ENCODE results near the gene CRYBG1.
"Not testable (repeated sequence)": the region's sequence is repeated elsewhere in the genome, so short reads cannot be mapped to it uniquely, and the experiment has no call there.

CRYBG1 gene

DNA sequence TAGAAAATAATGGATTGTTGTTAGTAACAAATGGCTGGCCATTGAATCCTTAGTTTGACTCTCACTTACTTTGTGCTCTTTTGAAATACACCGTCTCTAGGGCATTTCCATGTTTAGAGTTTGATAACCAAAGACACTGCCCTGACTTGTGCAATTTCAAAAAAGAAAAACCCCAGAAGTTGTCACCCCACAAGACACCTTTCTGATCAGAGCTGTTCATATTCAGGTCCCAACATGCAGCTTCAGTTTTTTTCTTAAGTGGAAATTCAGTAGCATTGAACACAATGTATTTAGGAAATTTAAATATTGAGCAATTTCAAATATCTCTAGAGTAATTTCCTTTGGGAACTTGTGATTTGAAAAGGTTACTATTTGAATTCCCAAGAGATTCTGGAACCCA, 19.4 kb downstream of the CRYBG1 start:
- DNase-seq = no peak

DNA sequence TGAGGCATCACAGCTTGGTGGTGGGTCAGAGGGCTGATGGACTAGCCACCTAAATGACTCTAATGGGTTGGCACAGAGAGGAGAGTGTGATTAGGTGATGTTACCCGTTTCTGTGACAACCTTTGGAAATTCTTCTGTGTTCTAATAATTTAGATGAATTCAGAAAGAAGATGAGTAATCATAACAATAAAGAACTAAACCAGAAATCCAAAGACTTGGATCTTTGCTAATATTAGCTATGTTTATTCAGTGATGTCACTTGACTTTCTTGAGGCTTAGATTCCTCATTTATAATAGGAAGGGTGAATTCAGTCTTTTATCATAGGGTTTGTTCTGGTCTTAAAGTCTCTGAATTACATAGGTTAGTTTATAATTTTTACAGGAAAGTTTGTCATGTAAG, 19.9 kb downstream of the CRYBG1 start:
- DNase-seq = no peak

DNA sequence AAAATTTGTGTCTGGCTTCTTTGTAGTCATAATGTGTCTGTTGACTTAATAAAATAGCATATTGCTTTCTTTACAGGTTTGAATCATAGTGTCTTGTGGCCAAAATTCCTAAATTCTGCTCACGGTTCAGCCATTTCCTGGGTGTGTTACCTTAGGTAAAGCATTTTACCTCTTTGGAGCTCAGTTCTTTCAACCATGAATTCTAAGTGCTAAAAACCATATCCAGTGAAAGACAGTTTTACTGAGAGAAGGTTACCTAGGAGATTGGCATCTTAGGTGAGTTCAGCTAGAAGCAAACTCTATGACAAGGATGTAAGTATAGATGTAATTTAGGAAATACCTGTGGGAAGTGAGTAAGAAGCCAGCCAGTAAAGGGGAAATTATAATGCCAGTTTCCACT, 20.7 kb downstream of the CRYBG1 start:
- DNase-seq = no peak

DNA sequence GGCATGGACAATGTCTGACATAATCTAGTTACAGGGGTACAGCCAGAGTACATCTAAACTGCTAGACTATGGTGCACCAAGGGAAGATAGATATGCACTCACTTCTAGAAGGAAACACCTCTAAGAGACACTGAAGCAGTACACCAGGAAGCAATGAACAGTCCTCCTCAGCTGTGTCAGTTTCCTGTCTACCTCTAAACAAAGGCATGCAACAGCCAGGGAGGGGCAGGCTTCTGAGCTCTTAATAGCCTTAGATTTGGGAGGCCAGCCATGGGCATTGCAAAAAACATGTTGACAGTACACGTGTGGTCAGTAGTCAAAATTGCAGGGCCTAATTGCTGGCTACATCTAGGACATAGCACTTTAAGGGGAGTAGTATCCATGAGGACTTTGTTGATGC, 21.4 kb downstream of the CRYBG1 start:
- DNase-seq = no peak

DNA sequence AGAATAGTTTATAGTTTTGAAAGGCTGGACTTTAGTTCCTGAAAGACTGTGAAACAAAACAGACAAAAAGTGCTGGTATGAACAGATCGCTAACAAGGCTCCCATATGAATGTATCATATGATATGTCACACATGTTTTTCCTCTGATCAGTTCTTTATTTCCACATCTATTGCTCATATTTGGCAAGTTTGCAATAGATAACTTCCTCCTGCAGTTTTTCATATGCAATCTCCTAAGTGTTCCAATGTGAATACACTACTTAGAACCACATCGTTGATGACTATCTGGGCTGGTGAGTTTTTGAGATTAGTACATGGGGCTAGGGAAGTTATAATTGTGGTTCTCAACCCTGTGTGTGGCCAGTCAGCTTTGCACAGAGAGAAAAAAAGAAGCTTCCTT, 23.1 kb downstream of the CRYBG1 start:
- DNase-seq = no peak

DNA sequence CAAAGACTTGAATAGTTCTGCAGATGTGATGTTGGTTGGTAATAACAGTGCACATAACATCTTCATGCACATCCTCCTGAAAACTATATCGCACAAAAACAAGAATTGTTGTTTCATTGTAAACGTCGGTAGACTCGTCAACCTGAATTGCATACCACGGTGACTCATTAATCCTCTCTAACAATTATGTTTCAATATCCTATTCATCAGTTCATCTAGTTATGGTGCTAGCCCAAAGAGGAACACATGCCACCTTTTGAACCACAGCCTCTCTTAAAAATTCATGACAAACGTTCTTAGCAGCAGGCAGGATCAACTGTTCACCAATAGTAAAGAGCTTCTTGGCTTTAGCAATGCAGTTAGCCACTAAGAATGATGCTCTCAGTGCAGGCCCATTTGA, 25.0 kb downstream of the CRYBG1 start:
- no peak for DNase-seq

DNA sequence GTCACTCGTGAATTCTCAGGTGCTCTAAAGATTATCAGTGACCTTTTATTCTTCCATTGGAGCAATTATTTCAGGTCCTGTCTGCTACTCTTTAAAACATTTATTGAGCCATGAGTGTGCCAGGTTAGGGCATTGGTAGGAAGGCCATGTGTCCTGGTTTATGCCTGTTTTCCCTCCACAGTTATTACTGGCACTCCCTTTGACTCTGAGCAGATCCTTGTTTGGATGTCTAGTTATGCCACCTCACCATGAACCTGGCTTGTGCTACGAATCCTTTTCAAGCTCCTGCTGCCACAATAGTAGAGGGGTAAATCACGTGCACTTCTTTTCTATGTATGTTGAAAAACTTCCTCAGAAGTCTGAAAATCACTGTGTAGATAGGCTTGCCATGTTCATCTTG, 27.4 kb downstream of the CRYBG1 start:
- no peak for DNase-seq

DNA sequence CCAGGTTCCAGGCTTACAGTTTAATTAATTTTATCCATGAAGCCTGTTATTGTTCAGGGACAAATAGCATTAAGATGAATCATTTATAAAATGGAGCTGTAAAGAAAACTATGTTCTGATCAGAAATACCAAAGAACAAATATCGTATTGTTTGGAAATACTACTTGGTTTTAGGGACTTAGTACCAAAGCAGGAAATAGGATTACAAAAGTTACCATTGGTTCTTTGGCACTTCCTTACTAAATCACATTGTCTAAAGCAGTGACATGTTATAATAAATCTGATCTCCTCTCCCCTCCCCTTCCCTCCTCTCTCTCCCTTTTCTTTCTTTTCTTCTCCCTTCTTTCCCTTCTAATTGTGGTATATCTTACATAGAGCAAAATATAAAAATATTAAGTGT, 29.6 kb downstream of the CRYBG1 start:
- no peak for DNase-seq

DNA sequence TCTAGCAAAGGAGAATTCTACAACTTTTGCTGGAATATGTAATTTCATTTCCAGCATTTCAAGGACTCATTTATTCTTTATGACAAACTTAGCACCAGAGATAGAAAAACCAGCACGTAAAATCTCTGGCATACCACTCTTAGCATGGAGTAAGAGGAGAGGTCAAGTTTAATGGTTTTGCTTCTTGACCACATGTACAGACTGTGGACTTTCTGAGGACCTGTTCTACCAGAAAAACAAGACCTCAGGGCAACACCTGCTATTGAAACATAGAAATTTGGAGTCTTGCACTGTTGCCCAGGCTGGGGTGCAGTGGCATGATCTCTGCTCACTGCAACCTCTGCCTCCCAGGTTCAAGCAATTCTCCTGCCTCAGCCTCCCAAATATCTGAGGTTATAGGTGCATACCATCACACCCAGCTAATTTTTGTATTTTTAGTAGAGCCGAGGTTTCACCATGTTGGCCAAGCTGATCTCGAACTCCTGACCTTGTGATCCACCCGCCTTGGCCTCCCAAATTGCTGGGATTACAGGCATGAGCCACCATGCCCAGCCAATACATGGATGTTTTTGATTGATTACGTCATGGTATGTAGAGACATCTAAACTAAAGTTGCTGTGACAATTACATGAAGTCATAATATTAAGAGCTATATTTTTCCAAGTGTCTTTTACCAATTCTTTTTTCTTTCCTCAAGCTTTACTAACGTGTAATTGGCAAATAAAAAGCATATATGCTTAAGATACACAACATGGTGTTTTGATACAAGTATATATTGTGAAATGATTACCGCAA, 36.1 kb downstream of the CRYBG1 start:
- DNase-seq = no peak

DNA sequence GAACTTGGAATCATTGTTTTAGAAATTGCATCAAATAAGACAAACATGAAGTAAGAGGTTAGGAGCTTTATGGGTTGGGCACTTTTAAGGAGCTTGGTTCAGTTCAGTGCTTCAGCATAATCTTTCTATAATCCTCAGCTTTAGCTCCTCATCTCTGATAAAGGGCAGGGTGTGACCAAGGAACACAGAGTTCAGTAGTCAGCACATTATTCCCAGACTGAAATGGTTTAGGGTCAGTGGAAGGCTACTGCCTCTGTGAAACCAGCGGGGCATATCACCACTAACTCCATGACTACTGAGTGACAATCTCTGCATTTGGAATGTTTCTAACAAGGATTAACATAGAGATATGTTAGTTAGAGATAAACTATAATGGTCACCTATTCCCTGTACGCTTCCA, 36.9 kb downstream of the CRYBG1 start:
- DNase-seq = no peak

DNA sequence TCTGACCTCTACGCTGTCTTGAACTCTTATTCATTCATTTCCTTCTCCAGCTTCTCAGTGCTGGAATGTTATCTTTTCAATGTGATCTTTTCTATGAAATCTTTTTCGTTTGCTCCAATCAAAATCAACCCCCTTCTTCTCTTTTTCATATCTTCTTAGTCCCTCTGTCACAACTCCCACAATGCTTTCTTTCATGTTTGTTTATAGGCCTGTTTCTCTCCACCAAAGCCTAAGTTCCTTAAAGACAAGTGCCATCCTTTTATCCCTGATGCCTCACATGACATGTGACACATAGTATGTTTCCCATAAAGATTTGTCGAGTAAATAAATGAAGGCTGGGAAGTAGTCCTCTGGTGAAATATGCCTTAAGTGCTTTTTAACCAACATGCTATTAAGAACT, 38.1 kb downstream of the CRYBG1 start:
- no peak for DNase-seq

DNA sequence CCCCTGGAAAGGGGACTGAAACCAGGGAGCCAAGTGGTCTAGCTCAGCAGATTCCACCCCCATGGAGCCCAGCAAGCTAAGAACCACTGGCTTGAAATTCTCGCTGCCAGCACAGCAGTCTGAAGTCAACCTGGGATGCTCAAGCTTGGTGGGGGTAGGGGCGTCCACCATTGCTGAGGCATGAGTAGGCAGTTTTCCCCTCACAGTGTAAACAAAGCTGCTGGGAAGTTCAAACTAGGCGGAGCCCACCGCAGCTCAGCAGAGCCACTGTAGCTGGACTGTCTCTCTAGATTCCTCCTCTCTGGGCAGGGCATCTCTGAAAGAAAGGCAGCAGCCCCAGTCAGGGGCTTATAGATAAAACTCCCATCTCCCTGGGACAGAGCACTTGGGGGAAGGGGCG, 44.5 kb downstream of the CRYBG1 start:
- not testable (repeated sequence) for DNase-seq

DNA sequence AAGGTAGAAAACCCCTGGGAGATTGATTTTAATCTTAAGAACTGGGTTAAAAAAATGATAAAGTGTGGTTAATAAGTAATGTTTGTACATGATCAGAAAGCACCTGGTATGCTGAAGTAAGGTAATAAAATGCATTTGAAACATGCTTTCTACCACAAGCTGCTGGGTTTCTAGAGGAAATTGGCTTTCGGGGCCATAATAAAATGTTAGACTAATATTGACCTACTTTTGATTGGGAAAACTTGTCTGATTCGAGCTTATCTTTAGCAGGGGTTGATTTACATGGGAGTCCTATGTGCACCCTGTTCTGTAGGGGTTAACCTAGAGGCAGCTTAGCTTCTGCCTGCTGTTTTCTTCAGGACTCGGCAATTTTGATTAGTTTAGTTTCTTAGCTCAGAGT, 50.5 kb downstream of the CRYBG1 start:
- no peak for DNase-seq

DNA sequence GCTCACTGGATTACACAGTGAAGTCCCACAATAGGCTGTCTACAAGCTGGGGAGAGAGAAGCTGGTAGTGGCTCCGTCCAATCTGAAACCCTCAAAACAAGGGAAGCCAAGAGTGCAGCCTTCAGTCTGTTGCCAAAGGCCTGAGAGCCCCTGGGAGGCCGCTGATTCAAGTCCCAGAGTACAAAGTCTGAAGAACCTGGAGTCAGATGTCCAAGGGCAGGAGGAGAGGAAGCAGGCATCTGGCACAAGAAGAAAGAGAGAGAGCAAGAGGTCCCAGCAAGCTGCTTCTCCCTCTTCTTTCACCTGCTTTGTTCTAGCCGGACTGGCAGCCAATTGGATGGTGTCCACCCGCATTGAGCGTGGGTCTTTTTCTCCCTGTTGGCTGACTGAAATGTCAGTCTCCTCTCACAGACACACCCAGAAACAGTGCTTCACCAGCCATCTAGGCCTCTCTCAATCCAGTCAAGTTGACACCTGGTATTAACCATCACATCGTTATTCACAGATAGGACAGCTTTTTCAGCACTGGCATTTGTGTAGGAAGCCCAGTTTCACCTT, 51.2 kb downstream of the CRYBG1 start:
- DNase-seq = no peak

DNA sequence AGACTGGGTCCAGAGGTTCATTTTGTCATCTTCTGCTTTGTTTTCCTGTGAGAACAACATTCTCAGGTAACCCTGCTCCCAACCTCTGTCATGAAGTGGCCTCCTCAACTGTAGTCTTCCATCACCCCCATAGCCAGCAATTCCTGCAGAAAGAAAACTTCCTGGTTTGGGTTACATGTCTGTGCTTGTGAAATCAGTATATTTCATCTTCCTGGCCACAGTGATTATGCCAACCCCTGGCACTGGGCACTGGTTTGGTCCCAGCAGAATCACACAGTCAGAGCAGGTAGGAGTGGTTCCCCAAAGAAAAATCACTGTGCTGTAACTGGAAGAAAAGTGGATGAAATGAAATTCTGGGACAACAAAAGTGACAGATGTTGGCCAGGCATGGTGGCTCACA, 52.5 kb downstream of the CRYBG1 start:
- no peak for DNase-seq

DNA sequence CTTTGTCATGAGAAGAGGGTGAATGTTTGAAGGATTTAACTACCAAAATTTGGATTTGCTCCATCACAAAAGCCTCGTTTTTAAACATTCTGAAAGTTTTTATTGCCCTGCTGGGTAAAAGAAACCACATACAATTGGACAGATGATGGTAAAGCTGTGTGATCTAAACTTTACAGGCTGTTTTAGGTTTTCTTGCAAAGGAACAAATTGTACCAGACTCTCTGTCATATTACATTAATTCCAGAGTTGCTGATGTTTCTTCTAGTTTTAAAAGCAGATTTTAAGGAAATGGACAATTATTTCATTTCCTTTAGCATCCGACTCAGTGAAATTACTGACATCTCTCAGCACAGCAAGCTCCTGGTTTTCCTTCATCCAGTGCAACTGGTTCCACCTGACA, 53.2 kb downstream of the CRYBG1 start:
- DNase-seq = no peak

DNA sequence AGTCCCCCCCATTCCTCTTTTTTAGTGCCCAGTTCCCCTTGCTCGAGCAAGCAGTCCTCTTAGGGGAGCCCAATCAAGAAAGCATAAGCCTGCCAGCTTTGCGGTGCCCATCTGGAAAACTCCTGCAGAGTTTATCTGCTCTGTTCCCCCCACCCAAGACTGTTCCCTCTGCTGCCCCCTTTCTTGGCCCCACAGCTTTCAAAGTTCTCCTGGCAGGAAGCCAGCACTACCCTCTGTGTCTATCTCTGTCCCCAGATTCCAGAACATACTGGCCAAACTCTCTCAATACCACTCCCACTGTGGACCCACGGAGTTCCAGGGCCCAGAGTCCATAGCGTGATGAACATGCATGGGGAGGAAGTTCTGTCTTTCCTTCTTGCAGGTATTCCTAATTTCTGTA, 55.4 kb downstream of the CRYBG1 start:
- no peak for DNase-seq

DNA sequence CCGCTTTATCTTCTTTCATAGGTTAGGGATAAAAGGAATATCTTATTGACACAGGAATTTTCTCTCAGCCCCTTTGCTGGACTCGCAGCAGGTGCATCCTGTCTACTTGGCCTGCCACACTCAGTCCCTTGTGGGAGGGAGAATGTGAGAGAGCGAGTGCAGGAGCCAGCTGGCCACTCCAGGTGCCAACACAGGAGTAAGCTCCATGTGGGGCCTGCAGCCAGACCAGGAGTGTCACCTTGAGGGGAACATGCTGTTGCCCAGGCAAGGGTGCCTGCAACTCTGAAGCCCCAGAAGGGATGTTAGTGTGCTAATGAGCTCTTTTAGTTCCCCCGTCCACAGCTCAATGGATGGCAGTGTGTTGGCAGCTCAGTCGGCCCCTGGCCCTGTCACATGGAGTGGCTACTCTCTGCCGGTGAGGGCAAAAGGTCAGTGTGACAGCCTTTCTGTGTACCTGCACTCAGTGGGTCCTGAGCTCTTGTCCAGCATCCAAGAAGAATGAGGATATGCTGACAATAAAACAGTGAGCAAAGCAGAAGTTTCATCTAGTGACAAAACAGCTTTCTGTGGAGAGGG, 57.1 kb downstream of the CRYBG1 start:
- no peak for DNase-seq

DNA sequence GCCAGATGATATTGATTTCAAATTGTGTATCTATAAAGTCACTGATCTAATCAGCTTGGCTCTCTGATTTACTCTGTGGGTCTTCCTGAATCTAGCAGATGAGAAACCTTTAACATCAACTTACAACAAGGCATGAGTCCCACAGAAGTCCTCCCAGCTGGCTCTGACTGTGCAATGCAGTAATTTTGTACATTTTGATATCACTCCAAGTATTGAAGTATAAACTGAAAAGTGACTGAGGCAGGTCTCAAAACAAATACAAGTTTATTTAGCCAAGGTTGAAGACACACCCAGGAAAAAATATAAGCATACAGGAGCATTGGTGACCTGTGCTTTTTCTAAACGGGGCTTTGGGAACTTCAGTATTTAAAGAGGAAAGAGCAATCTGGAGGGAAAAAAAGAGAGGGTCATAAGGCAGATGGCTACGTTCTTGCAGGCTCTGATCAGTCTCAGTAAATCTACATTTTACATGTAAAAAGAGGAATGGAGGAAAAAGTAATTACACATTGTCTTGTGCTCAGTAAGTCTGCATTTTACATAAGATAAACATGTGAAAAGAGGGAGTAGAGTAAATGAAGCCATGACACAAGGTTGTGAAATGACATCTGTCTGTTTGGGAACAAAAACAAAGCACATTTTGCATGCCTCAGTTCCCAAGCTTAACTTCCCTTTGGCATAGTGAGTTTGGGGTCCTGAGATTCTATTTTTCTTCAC, 59.5 kb downstream of the CRYBG1 start:
- DNase-seq = no peak

DNA sequence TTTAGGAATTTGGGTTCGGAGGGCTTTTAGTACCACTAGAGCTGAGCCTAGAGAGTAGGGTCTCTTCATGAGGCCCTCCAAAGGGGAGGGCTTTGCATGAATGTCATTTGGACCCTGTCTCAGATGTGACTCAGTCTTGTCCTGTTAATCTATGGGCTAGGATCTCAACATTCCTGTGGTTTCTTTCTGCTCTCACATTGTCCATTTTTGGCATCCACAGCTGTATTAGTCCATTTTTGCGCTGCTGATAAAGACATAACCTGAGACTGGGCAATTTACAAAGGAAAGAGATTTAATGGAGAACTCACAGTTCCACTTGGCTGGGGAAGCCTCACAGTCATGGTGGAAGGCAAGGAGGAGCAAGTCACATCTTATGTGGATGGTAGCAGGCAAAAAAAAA, 61.0 kb downstream of the CRYBG1 start:
- DNase-seq = no peak

DNA sequence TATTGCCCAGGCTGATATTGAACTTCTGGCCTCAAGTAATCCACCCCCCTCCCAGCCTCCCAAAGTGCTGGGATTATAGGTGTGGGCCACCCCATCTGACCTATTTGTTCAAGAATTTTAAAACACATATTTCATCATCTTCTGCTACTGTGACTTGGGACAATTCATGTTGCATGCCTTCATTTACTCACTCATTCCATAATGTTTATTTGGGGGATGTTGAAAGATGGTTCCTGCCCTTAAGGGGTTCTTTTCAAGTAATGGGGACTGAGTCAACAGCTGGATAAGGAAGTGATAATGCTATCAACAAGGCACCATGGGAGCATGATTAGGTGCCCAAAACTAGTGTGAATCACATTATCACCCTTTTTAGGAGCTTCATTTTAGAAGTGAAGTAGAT, 62.0 kb downstream of the CRYBG1 start:
- DNase-seq = no peak

DNA sequence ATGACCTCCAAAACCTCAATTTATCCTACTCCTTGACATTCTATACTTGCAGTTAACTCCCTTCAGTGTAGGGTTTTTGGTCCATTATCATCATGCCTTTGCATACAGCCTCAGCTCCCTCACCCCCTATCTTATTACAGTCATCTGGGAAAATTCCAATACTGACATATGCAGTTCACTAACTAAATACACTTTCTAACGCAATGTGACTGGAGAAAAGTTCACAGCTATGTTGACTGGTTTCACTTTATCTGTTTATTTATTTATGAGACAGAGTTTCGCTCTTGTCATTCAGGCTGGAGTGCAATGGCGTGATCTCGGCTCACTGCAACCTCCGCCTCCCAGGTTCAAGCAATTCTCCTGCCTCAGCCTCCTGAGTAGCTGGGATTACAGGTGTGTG, 64.9 kb downstream of the CRYBG1 start:
- no peak for DNase-seq

DNA sequence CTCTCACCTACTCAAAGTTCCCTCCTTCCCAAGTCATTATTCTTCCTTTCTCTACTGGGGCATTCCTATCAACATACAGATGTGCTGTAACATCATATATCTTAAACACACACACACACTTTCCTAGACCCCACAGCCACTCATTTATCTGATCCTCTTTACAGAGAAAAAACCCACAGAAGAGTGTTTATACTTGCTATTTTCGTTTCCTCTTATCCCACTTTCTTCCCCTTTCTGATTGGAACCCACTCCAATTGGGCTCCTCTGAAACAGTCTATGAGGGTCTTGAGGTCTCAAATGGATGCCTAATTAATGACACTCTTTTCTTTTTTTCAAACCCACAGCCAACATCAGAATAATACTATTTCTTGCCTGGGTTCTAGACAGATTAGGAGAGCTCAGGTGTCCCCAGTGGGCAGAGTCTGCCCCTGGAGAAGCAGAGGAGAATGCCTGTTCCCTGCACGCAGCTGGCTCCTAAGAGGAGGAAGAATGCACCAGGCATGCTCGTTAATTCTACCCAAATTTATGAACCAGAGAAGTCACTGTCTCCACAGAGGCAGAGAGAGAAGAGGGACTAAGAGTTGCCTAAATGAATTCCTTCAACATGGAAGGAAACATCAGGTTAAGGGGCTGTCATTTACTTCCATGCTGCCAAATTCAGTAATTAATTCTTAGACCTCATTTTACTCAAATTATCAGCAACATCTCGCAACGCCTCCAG, 65.9 kb downstream of the CRYBG1 start:
- no peak for DNase-seq

All from activated CD4-positive, alpha-beta T cell treated with anti-CD3 and anti-CD28 coated beads for 1 hour (primary cell).